Osteoblast (primary cell): ENCODE data around the gene DPY30. TPM values are rescaled to one million over a fixed set of nuclear protein-coding genes. Genes with fewer than 3 reads are reported as not detected.

Source experiments
- DNase-seq: peaks from one replicate; pipeline ENCODE4 v3.0.0; 2011; ENCODE audit warnings: low spot score, mixed read lengths; ENCODE audit not compliant: insufficient read length; ENCODE audit errors: missing footprints
- H2AFZ ChIP-seq: 2 replicates; pipeline ENCODE4 v1.6.0; 2011; ENCODE audit warnings: mild to moderate bottlenecking, low read length
- H3K27ac ChIP-seq: 2 replicates; pipeline ENCODE4 v1.5.1; 2011; ENCODE audit warnings: mild to moderate bottlenecking, low read depth, low read length, moderate library complexity
- H3K27me3 ChIP-seq: 2 replicates; pipeline ENCODE4 v1.6.0; 2012; ENCODE audit warnings: mild to moderate bottlenecking, control low read depth, inconsistent platforms, low read length, moderate library complexity; ENCODE audit not compliant: insufficient read depth
- H3K36me3 ChIP-seq: 2 replicates; pipeline ENCODE4 v1.5.1; 2011; ENCODE audit warnings: mild to moderate bottlenecking, low read length, control low read depth, moderate library complexity; ENCODE audit not compliant: insufficient read depth
- H3K4me1 ChIP-seq: 2 replicates; pipeline ENCODE4 v1.5.1; 2011; ENCODE audit warnings: mild to moderate bottlenecking, low read length, control low read depth, moderate library complexity; ENCODE audit not compliant: insufficient read depth
- H3K4me2 ChIP-seq: 2 replicates; pipeline ENCODE4 v1.6.0; 2011; ENCODE audit warnings: mild to moderate bottlenecking, low read length; ENCODE audit not compliant: insufficient read depth
- H3K4me3 ChIP-seq: fragments of 200-600 bp; sonication (generic); 3 replicates; pipeline ENCODE4 v1.5.1; 2012; ENCODE audit warnings: mild to moderate bottlenecking, low read length, inconsistent platforms; ENCODE audit not compliant: insufficient read depth
- H3K79me2 ChIP-seq: 2 replicates; pipeline ENCODE4 v1.6.0; 2012; ENCODE audit warnings: mild to moderate bottlenecking, low read length, control low read depth, inconsistent platforms; ENCODE audit not compliant: insufficient read depth
- H3K9me3 ChIP-seq: 2 replicates; pipeline ENCODE4 v1.5.1; 2011; ENCODE audit warnings: low read depth, low read length, control low read depth
- H4K20me1 ChIP-seq: 2 replicates; pipeline ENCODE4 v1.6.0; 2012; ENCODE audit warnings: mild to moderate bottlenecking, low read length, control low read depth; ENCODE audit not compliant: insufficient read depth
- total RNA-seq: library from RNA; depleted of rRNA; stranded (reverse); fragments of >200 nt; gene quantifications from 2 replicates; pipeline ENCODE4 v1.2.3, GENCODE V29; 2012
- TF ChIP-seq, protein P1 (sequence below): IDR thresholded peaks from 2 replicates; pipeline ENCODE4 v1.5.1; 2011; ENCODE audit warnings: mild to moderate bottlenecking, low read depth, low read length, moderate library complexity; ENCODE audit errors: extremely low read depth

The DPY30 gene
- 30.4 and 41.3 TPM in 2 replicates for total RNA-seq

DNA sequence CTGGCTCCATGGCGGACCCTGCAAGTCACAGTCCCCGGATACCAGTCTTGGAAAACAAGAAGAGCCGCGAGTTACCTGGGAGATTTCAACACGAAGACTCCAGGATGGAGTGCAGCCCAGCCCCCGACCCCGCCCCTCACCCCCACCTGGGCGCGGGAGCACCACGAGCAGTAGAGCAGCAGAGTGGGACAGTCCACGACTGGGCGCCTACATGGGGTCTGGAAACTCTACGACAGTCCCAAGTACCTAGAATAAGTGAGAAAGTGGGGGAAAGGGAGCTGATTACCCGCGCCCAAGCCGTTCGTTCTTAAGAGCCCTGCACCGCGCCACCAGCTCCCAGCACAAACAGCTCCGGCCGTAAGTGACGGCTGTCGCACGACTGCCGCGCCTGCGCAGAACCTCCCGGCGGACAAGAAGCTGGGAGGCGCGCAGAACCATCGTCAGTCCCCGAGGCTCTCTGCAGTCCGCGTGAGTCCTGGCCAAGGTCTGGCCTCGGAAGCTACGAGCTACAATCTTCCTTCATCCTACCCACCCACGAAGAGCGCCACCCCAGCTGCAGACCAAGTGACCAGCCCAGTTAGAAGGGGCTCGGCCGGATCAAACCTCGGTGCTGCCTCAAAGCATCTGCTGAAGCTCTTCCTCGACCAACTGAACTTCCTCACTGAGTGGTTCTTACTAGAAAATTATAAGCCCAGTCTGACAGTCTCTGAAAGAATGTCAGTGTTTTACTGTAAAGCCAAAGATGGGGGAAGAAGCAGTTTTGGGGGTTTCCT is at the start of gene DPY30:
Gene DPY30, minus strand, starts transcription at position 359 of the 773 bp plus-strand sequence. Its CDS starts 349 bp downstream, at position 10.
- H3K9me3 ChIP-seq, result no peaks in the 10 kb centered on the region
- peaks cover 20% of the 10 kb centered on the region for H3K79me2 ChIP-seq
- H3K4me1 ChIP-seq, result peaks cover 9% of the 10 kb centered on the region
- peak within 1 kb of the TSS; percentile 89 for H3K4me2 ChIP-seq
- no peaks in the 10 kb centered on the region for H3K27me3 ChIP-seq
- peak within 1 kb of the TSS; percentile 46 for H3K27ac ChIP-seq
- peak within 1 kb of the TSS; percentile 89 for H3K4me3 ChIP-seq
- peak within 1 kb of the TSS; percentile 98 for H2AFZ ChIP-seq
- TF ChIP-seq, protein P1, sequence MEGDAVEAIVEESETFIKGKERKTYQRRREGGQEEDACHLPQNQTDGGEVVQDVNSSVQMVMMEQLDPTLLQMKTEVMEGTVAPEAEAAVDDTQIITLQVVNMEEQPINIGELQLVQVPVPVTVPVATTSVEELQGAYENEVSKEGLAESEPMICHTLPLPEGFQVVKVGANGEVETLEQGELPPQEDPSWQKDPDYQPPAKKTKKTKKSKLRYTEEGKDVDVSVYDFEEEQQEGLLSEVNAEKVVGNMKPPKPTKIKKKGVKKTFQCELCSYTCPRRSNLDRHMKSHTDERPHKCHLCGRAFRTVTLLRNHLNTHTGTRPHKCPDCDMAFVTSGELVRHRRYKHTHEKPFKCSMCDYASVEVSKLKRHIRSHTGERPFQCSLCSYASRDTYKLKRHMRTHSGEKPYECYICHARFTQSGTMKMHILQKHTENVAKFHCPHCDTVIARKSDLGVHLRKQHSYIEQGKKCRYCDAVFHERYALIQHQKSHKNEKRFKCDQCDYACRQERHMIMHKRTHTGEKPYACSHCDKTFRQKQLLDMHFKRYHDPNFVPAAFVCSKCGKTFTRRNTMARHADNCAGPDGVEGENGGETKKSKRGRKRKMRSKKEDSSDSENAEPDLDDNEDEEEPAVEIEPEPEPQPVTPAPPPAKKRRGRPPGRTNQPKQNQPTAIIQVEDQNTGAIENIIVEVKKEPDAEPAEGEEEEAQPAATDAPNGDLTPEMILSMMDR, result no peak
- peak; percentile 97 for DNase-seq
- H4K20me1 ChIP-seq, result no peaks in the 10 kb centered on the region
- H3K36me3 ChIP-seq, result peaks cover 11% of the 10 kb centered on the region

- Histone ChIP-seq H3K27me3 (no peaks in the 10 kb centered on the region), H3K9me3 (no peaks in the 10 kb centered on the region), H3K4me3 (no peak overlapping the region), H3K4me2 (no peak overlapping the region), H3K4me1 (no peaks in the 10 kb centered on the region), H3K36me3 (no peaks in the 10 kb centered on the region), H3K27ac (no peak overlapping the region), H2AFZ (no peak overlapping the region), H4K20me1 (peaks cover 4% of the 10 kb centered on the region), H3K79me2 (peaks cover 20% of the 10 kb centered on the region)
- DNase-seq, result peak; percentile 27
- TF ChIP-seq, protein P1, result no peak
Measured at GRCh38 chr2:32074134-32074506, 34.5 kb upstream of the DPY30 start.

DNA sequence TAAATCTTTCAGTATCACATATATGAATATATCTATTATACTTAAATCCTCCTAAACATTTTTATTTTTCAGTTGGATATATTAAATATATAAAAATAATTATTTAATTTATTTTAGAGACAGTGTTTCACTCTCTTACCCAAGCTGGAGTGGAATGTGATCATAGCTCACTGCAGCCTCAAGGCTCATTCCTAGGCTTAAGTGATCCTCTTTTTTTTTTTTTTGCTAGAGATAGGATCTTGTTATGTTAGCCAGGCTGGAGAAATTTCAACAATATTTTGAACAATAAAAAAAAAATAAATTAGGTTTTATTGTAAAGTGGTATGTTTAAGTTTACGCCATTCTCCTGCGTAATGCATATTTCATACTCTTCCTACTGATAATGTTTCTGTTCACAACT is 27.9 kb upstream of the DPY30 start:
- no peak overlapping the region for H2AFZ ChIP-seq
- no peak overlapping the region for H3K4me2 ChIP-seq
- H3K27me3 ChIP-seq, result no peaks in the 10 kb centered on the region
- no peaks in the 10 kb centered on the region for H3K36me3 ChIP-seq
- no peaks in the 10 kb centered on the region for H3K9me3 ChIP-seq
- H3K4me3 ChIP-seq, result no peak overlapping the region
- H3K27ac ChIP-seq, result no peak overlapping the region
- no peak for DNase-seq
- H3K4me1 ChIP-seq, result peaks cover 2% of the 10 kb centered on the region
- H3K79me2 ChIP-seq, result peaks cover 24% of the 10 kb centered on the region
- TF ChIP-seq, protein P1, result no peak
- H4K20me1 ChIP-seq, result no peaks in the 10 kb centered on the region

GRCh38 chr2:32064713-32065112 is 25.1 kb upstream of the DPY30 start:
- H3K27ac ChIP-seq, result no peak overlapping the region
- no peak for DNase-seq
- peak overlapping the region; percentile 87 for H3K4me3 ChIP-seq
- H3K27me3 ChIP-seq, result no peaks in the 10 kb centered on the region
- H4K20me1 ChIP-seq, result no peaks in the 10 kb centered on the region
- peaks cover 11% of the 10 kb centered on the region for H3K4me1 ChIP-seq
- peak overlapping the region; percentile 85 for H3K4me2 ChIP-seq
- no peaks in the 10 kb centered on the region for H3K36me3 ChIP-seq
- peaks cover 14% of the 10 kb centered on the region for H3K79me2 ChIP-seq
- peak overlapping the region; percentile 65 for H2AFZ ChIP-seq
- TF ChIP-seq, protein P1, result no peak
- H3K9me3 ChIP-seq, result no peaks in the 10 kb centered on the region
